Chondrocyte (in vitro differentiated cells): ENCODE results near the gene FYN. TPM values are rescaled to one million over a fixed set of nuclear protein-coding genes. Genes with fewer than 3 reads are reported as not detected.

Experiments used
- DNase-seq: peaks from one replicate; pipeline ENCODE4 v3.0.0; 2021; ENCODE audit warnings: mixed read lengths, low spot score
- H3K27ac Mint-ChIP-seq: one replicate; pipeline ENCODE4 v1.8.0; 2021; ENCODE audit warnings: mild to moderate bottlenecking, moderate library complexity, mixed read lengths; ENCODE audit not compliant: unreplicated experiment
- H3K27me3 Mint-ChIP-seq: 2 replicates; pipeline ENCODE4 v1.8.0; 2021; ENCODE audit warnings: low read depth, mixed read lengths
- H3K36me3 Mint-ChIP-seq: 2 replicates; pipeline ENCODE4 v1.8.0; 2021; ENCODE audit warnings: low read depth, mixed read lengths
- H3K4me1 Mint-ChIP-seq: 2 replicates; pipeline ENCODE4 v1.8.0; 2021; ENCODE audit warnings: low read depth, mild to moderate bottlenecking, mixed read lengths
- H3K4me3 Mint-ChIP-seq: one replicate; pipeline ENCODE4 v1.8.0; 2021; ENCODE audit warnings: mild to moderate bottlenecking, moderate library complexity, mixed read lengths; ENCODE audit not compliant: unreplicated experiment
- H3K9me3 Mint-ChIP-seq: 2 replicates; pipeline ENCODE4 v1.8.0; 2021; ENCODE audit warnings: low read depth, mixed read lengths
- CTCF ChIP-seq: fragments of 200-600 bp; sonication (generic); IDR thresholded peaks from 2 replicates; pipeline ENCODE4 v1.5.0; 2021; ENCODE audit warnings: antibody characterized with exemption, mild to moderate bottlenecking, moderate library complexity
- total RNA-seq: library from RNA; stranded (reverse); gene quantifications from 3 replicates; pipeline ENCODE4 v1.2.1, GENCODE V29; 2021

Gene FYN
- total RNA-seq, 1 donor from 2014 or later = 109 TPM

GRCh38 chr6:111633822-111634221 is 239.4 kb downstream of the FYN start:
- H3K27me3 Mint-ChIP-seq = no peaks in the 10 kb centered on the region
- no peak overlapping the region for H3K27ac Mint-ChIP-seq
- peaks cover 2% of the 10 kb centered on the region for H3K36me3 Mint-ChIP-seq
- H3K4me1 Mint-ChIP-seq = peaks cover 7% of the 10 kb centered on the region
- no peak for DNase-seq
- H3K9me3 Mint-ChIP-seq = peaks cover 4% of the 10 kb centered on the region
- TF ChIP-seq CTCF = no peak
- H3K4me3 Mint-ChIP-seq = no peak overlapping the region

- H3K4me3 Mint-ChIP-seq = no peak overlapping the region
- peaks cover 4% of the 10 kb centered on the region for H3K9me3 Mint-ChIP-seq
- peaks cover 18% of the 10 kb centered on the region for H3K4me1 Mint-ChIP-seq
- H3K27ac Mint-ChIP-seq = no peak overlapping the region
- no peaks in the 10 kb centered on the region for H3K27me3 Mint-ChIP-seq
- DNase-seq = no peak
- peaks cover 2% of the 10 kb centered on the region for H3K36me3 Mint-ChIP-seq
- no peak for TF ChIP-seq CTCF
Observed at GRCh38 chr6:111632468-111633247, 240.6 kb downstream of the FYN start.

- Mint-ChIP-seq H3K4me3 (no peak overlapping the region), H3K36me3 (peaks cover 2% of the 10 kb centered on the region), H3K27ac (no peak overlapping the region), H3K9me3 (peaks cover 4% of the 10 kb centered on the region), H3K4me1 (peaks cover 20% of the 10 kb centered on the region), H3K27me3 (no peaks in the 10 kb centered on the region)
- no peak for DNase-seq
- TF ChIP-seq CTCF = no peak
Observed at GRCh38 chr6:111631903-111632460, 241.3 kb downstream of the FYN start.

DNA sequence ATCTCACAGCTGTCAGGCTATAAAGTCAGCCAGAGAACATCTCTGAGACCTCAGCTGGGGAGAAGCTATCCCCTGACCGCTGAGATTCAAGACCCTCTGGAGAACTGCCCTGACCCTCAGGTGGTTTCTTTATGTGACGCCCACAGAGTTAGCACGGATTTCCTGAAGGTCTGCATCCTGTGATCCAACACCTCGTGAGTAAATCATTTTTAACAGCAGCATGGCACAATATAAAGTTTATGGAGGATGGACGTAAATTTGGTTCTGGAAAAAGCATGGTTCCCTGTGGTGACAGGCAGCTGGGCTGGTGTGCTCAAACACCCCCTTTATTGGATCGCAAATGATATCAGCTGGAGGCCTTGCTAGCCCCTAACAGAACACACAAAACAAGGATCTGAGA is 242.2 kb downstream of the FYN start:
- no peak for DNase-seq
- Mint-ChIP-seq H3K27ac (no peak overlapping the region), H3K27me3 (no peaks in the 10 kb centered on the region), H3K4me1 (peaks cover 26% of the 10 kb centered on the region), H3K9me3 (peaks cover 4% of the 10 kb centered on the region), H3K36me3 (peaks cover 2% of the 10 kb centered on the region), H3K4me3 (no peak overlapping the region)
- TF ChIP-seq CTCF = no peak

GRCh38 chr6:111628142-111628850 is 245.0 kb downstream of the FYN start:
- Mint-ChIP-seq H3K27me3 (no peaks in the 10 kb centered on the region), H3K4me3 (no peak overlapping the region), H3K36me3 (peaks cover 2% of the 10 kb centered on the region), H3K27ac (peak overlapping the region; percentile 81), H3K9me3 (peaks cover 4% of the 10 kb centered on the region), H3K4me1 (peaks cover 50% of the 10 kb centered on the region)
- no peak for DNase-seq
- TF ChIP-seq CTCF = no peak
